ENCODE measurements around the gene SH3RF3.
A peak's percentile ranks its signal among the peaks of the same experiment; 100 is the strongest.

SH3RF3 gene

GRCh38 chr2:109128616-109129355, at the start of gene SH3RF3:
Gene SH3RF3 (plus strand): TSS chr2:109129205.
- peaks cover 6% of the 10 kb centered on the region for H3K4me1 Mint-ChIP-seq

GRCh38 chr2:109079590-109079989, 49.4 kb upstream of the SH3RF3 start:
- H3K27me3 Mint-ChIP-seq = no peaks in the 10 kb centered on the region
- no peaks in the 10 kb centered on the region for H3K36me3 Mint-ChIP-seq (ENCODE audit: insufficient read depth)
- no peaks in the 10 kb centered on the region for H3K9me3 Mint-ChIP-seq
- H3K4me3 Mint-ChIP-seq = no peak overlapping the region
- no peaks in the 10 kb centered on the region for H3K4me1 Mint-ChIP-seq
- DNase-seq (ENCODE audit: low spot score in 2 of 2) (no peak), ATAC-seq (replicated peaks; ENCODE audit: extremely low read depth, poor library complexity, severe bottlenecking) (no peak)
- H3K27ac Mint-ChIP-seq (ENCODE audit: low read depth) = peak overlapping the region; percentile 4

More at GRCh38 chr2:109128616-109129355, at the start of gene SH3RF3:
- Mint-ChIP-seq H3K4me3 (peak within 1 kb of the TSS; percentile 76), H3K36me3 (ENCODE audit: insufficient read depth) (peaks cover 4% of the 10 kb centered on the region), H3K9me3 (no peaks in the 10 kb centered on the region), H3K27ac (ENCODE audit: low read depth) (peak within 1 kb of the TSS; percentile 48), H3K27me3 (peaks cover 85% of the 10 kb centered on the region)
- no peak for DNase-seq (ENCODE audit: low spot score in 2 of 2)
- ATAC-seq (replicated peaks; ENCODE audit: extremely low read depth, poor library complexity, severe bottlenecking) = peak; percentile 20

DNA sequence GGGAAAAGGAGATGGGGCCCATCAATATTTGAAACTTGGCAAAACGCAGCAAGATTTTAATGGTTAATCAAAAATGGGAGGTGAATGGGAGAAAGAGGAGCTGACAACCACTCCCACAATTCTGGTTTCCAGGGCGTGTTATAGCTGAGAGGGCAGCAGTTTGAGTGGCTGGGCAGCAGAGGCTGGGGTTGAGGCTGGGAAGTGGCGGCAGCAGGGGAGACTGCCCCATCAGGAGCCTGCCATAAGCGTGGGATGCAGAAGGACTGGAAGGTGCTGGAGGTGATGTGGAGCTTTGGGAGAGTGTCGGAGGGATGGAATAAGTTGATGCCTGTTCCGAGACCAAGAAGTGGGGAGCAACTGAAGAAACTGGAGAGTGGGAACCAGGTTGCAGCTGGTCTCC, 48.9 kb upstream of the SH3RF3 start:
- no peaks in the 10 kb centered on the region for H3K4me1 Mint-ChIP-seq
- ATAC-seq (replicated peaks; ENCODE audit: extremely low read depth, poor library complexity, severe bottlenecking) = no peak
- peak overlapping the region; percentile 4 for H3K27ac Mint-ChIP-seq (ENCODE audit: low read depth)

GRCh38 chr2:109080757-109081156, 48.2 kb upstream of the SH3RF3 start:
- DNase-seq (ENCODE audit: low spot score in 2 of 2) = no peak
- H3K4me3 Mint-ChIP-seq = no peak overlapping the region
- ATAC-seq (replicated peaks; ENCODE audit: extremely low read depth, poor library complexity, severe bottlenecking) = no peak
- no peaks in the 10 kb centered on the region for H3K36me3 Mint-ChIP-seq (ENCODE audit: insufficient read depth)
- H3K9me3 Mint-ChIP-seq = no peaks in the 10 kb centered on the region
- H3K4me1 Mint-ChIP-seq = no peaks in the 10 kb centered on the region
- no peaks in the 10 kb centered on the region for H3K27me3 Mint-ChIP-seq
- no peak overlapping the region for H3K27ac Mint-ChIP-seq (ENCODE audit: low read depth)

More for the DNA sequence above, 48.9 kb upstream of the SH3RF3 start:
- H3K4me3 Mint-ChIP-seq = no peak overlapping the region
- H3K36me3 Mint-ChIP-seq (ENCODE audit: insufficient read depth) = no peaks in the 10 kb centered on the region
- DNase-seq (ENCODE audit: low spot score in 2 of 2) = no peak
- H3K27me3 Mint-ChIP-seq = no peaks in the 10 kb centered on the region
- no peaks in the 10 kb centered on the region for H3K9me3 Mint-ChIP-seq

- Mint-ChIP-seq H3K36me3 (ENCODE audit: insufficient read depth) (no peaks in the 10 kb centered on the region), H3K27ac (ENCODE audit: low read depth) (no peak overlapping the region)
These were observed 47.6 kb upstream of the SH3RF3 start for GRCh38 chr2:109081374-109081773.

DNA sequence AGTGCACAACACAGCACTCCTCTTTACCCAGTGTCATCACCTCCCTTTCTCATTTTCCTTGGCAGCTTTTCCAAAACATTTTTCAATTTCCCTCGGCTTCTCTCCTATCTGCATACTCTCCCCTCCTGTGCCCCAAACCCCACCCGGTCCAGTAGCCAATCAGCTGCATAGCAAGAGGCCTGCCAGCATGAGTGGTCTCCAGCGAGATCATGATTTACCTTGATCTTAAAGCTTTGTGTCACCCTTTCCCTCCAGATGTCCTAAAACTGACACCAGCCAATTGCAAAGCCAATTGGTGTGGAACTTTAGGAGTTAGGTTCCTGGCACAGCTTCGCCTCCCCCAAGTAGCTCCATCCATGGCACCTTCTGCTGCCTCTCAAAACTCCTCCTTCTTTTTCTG, 45.2 kb upstream of the SH3RF3 start:
- DNase-seq (ENCODE audit: low spot score in 2 of 2) (no peak), ATAC-seq (replicated peaks; ENCODE audit: extremely low read depth, poor library complexity, severe bottlenecking) (no peak)
- Mint-ChIP-seq H3K4me1 (peaks cover 5% of the 10 kb centered on the region), H3K4me3 (no peak overlapping the region), H3K27me3 (no peaks in the 10 kb centered on the region), H3K9me3 (no peaks in the 10 kb centered on the region), H3K36me3 (ENCODE audit: insufficient read depth) (no peaks in the 10 kb centered on the region), H3K27ac (ENCODE audit: low read depth) (no peak overlapping the region)

More at GRCh38 chr2:109081374-109081773, 47.6 kb upstream of the SH3RF3 start:
- no peaks in the 10 kb centered on the region for H3K9me3 Mint-ChIP-seq
- no peak for DNase-seq (ENCODE audit: low spot score in 2 of 2)
- H3K4me1 Mint-ChIP-seq = no peaks in the 10 kb centered on the region
- H3K27me3 Mint-ChIP-seq = no peaks in the 10 kb centered on the region
- H3K4me3 Mint-ChIP-seq = no peak overlapping the region
- ATAC-seq (replicated peaks; ENCODE audit: extremely low read depth, poor library complexity, severe bottlenecking) = no peak

GRCh38 chr2:109084341-109084740, 44.7 kb upstream of the SH3RF3 start:
- no peak for DNase-seq (ENCODE audit: low spot score in 2 of 2)
- H3K36me3 Mint-ChIP-seq (ENCODE audit: insufficient read depth) = no peaks in the 10 kb centered on the region
- peaks cover 5% of the 10 kb centered on the region for H3K4me1 Mint-ChIP-seq
- H3K9me3 Mint-ChIP-seq = no peaks in the 10 kb centered on the region
- H3K4me3 Mint-ChIP-seq = no peak overlapping the region
- H3K27me3 Mint-ChIP-seq = no peaks in the 10 kb centered on the region
- no peak for ATAC-seq (replicated peaks; ENCODE audit: extremely low read depth, poor library complexity, severe bottlenecking)
- H3K27ac Mint-ChIP-seq (ENCODE audit: low read depth) = no peak overlapping the region

GRCh38 chr2:109085912-109086742, 42.9 kb upstream of the SH3RF3 start:
- DNase-seq (ENCODE audit: low spot score in 2 of 2) = no peak
- no peaks in the 10 kb centered on the region for H3K9me3 Mint-ChIP-seq
- no peak overlapping the region for H3K27ac Mint-ChIP-seq (ENCODE audit: low read depth)
- H3K4me3 Mint-ChIP-seq = no peak overlapping the region
- ATAC-seq (replicated peaks; ENCODE audit: extremely low read depth, poor library complexity, severe bottlenecking) = no peak
- peaks cover 5% of the 10 kb centered on the region for H3K4me1 Mint-ChIP-seq
- no peaks in the 10 kb centered on the region for H3K36me3 Mint-ChIP-seq (ENCODE audit: insufficient read depth)
- H3K27me3 Mint-ChIP-seq = no peaks in the 10 kb centered on the region

DNA sequence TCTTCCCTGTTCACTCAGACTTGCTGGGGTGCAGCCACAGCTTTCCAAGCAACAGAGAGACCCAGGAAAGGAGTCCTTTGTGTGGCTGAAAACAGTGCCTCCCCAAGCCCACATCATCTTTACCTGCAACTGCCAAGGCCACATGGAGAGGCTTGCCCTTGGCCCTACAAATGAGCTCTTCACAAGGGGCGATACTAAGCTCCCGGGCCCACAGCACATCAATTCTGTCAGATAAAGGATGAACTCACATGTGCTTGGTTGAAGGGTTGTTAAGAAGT, 42.3 kb upstream of the SH3RF3 start:
- Mint-ChIP-seq H3K27ac (ENCODE audit: low read depth) (no peak overlapping the region), H3K4me3 (no peak overlapping the region), H3K36me3 (ENCODE audit: insufficient read depth) (no peaks in the 10 kb centered on the region), H3K27me3 (no peaks in the 10 kb centered on the region), H3K4me1 (peaks cover 5% of the 10 kb centered on the region), H3K9me3 (no peaks in the 10 kb centered on the region)
- DNase-seq (ENCODE audit: low spot score in 2 of 2) = no peak
- ATAC-seq (replicated peaks; ENCODE audit: extremely low read depth, poor library complexity, severe bottlenecking) = no peak

DNA sequence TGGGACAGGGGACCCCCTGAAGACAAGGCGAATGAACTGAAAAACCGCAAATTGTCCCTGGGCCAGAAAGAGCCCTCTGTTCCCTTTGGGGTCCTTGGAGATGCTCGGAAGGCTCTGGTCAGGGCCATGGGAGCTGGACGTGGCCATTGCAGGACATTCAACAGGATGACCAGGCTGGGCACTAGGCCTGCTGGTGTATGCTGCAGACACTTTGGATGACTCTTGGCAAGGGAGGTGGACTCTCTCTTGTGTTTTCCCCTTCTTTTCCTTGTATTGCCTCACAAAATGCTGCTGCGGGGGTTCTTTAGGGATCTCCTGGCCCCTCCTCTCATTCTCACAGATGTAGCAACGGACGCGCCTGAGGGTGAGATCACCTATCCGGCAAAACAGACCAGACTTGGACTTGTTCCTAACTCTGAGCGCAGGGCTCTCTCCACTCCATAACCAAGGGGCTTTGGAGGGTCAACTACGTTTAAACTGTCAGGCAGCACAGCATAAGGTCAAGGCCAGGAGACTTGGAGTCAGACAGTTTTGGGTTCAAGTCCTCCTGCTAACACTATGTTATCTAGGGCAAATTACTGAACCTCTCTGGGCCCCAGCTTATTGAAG, 41.8 kb upstream of the SH3RF3 start:
- Mint-ChIP-seq H3K27ac (ENCODE audit: low read depth) (no peak overlapping the region), H3K27me3 (no peaks in the 10 kb centered on the region), H3K4me3 (no peak overlapping the region), H3K36me3 (ENCODE audit: insufficient read depth) (no peaks in the 10 kb centered on the region), H3K9me3 (no peaks in the 10 kb centered on the region), H3K4me1 (peaks cover 5% of the 10 kb centered on the region)
- DNase-seq (ENCODE audit: low spot score in 2 of 2) (no peak), ATAC-seq (replicated peaks; ENCODE audit: extremely low read depth, poor library complexity, severe bottlenecking) (no peak)

- no peaks in the 10 kb centered on the region for H3K9me3 Mint-ChIP-seq
- no peaks in the 10 kb centered on the region for H3K36me3 Mint-ChIP-seq (ENCODE audit: insufficient read depth)
These were observed 39.3 kb upstream of the SH3RF3 start for GRCh38 chr2:109089602-109090300.

GRCh38 chr2:109091526-109091925, 37.5 kb upstream of the SH3RF3 start:
- DNase-seq (ENCODE audit: low spot score in 2 of 2) (no peak), ATAC-seq (replicated peaks; ENCODE audit: extremely low read depth, poor library complexity, severe bottlenecking) (no peak)
- H3K27me3 Mint-ChIP-seq = no peaks in the 10 kb centered on the region
- no peak overlapping the region for H3K27ac Mint-ChIP-seq (ENCODE audit: low read depth)
- H3K4me3 Mint-ChIP-seq = no peak overlapping the region
- H3K9me3 Mint-ChIP-seq = no peaks in the 10 kb centered on the region
- peaks cover 5% of the 10 kb centered on the region for H3K4me1 Mint-ChIP-seq
- H3K36me3 Mint-ChIP-seq (ENCODE audit: insufficient read depth) = no peaks in the 10 kb centered on the region

More at GRCh38 chr2:109089602-109090300, 39.3 kb upstream of the SH3RF3 start:
- ATAC-seq (replicated peaks; ENCODE audit: extremely low read depth, poor library complexity, severe bottlenecking) = no peak
- Mint-ChIP-seq H3K4me3 (no peak overlapping the region), H3K27ac (ENCODE audit: low read depth) (no peak overlapping the region), H3K27me3 (no peaks in the 10 kb centered on the region), H3K4me1 (peaks cover 5% of the 10 kb centered on the region)
- DNase-seq (ENCODE audit: low spot score in 2 of 2) = no peak
